Activated effector memory CD4-positive, alpha-beta T cell treated with Interleukin-2 at 50 U/mL for 16 hours (primary cell): ENCODE results near the gene ABL1.

Experiments used
- DNase-seq: peaks from one replicate; pipeline ENCODE4 v3.0.0-alpha.2; 2020

The ABL1 gene

GRCh38 chr9:130934702-130935647 is 99.9 kb downstream of the ABL1 start:
- DNase-seq = no peak

- no peak for DNase-seq
Observed at GRCh38 chr9:130935648-130936271, 100.7 kb downstream of the ABL1 start.

- no peak for DNase-seq
Observed at GRCh38 chr9:130936285-130937117, 101.4 kb downstream of the ABL1 start.
